ENCODE measurements around the gene CHCHD4. TPM values are rescaled to one million over a fixed set of nuclear protein-coding genes. Genes with fewer than 3 reads are reported as not detected.

The CHCHD4 gene
- total and polyA plus RNA-seq, 8 donors = 3.2 to 8.6 (median 5.3) TPM

GRCh38 chr3:14133876-14134275 lies 9.2 kb upstream of the CHCHD4 start:
- Histone ChIP-seq H3K36me3 (peaks cover 3 to 70% (median 16%) of the 10 kb centered on the region in 3 donors), H3K9me3 (no peaks in the 10 kb centered on the region), H3K4me3 (no peak overlapping the region), H3K27ac (no peak overlapping the region), H3K27me3 (no peaks in the 10 kb centered on the region), H3K4me1 (no peaks in the 10 kb centered on the region)
- ATAC-seq (no peak), FAIRE-seq (no peak), DNase-seq (no peak)
- TF ChIP-seq CTCF (IDR thresholded peaks at IDR 0.05) = no peak
- intact Hi-C loops (cut with DNase I) = no loop called here
- WGBS, 2 donors = 95 to 96% methylated on average over 5 of the region's 5 CpGs

- H3K9me3 ChIP-seq = no peaks in the 10 kb centered on the region
- FAIRE-seq (no peak), ATAC-seq (peak in 1 of 4 donors; percentile 13), DNase-seq (no peak)
- H3K36me3 ChIP-seq = peaks cover 3 to 70% (median 16%) of the 10 kb centered on the region in 3 donors
- WGBS, 2 donors = 87 to 94% methylated on average over 10 of the region's 10 CpGs
- no peak for TF ChIP-seq CTCF (IDR thresholded peaks at IDR 0.05)
- no peak overlapping the region for H3K4me3 ChIP-seq
- H3K4me1 ChIP-seq = no peaks in the 10 kb centered on the region
- no peaks in the 10 kb centered on the region for H3K27me3 ChIP-seq
- H3K27ac ChIP-seq = no peak overlapping the region
- intact Hi-C loops (cut with DNase I) = no loop called here
These were observed 8.6 kb upstream of the CHCHD4 start for GRCh38 chr3:14133188-14133800.

- WGBS, 2 donors = 93 to 96% methylated on average over 6 of the region's 6 CpGs
- H3K27me3 ChIP-seq = no peaks in the 10 kb centered on the region
- no peak overlapping the region for H3K4me3 ChIP-seq
- no peaks in the 10 kb centered on the region for H3K9me3 ChIP-seq
- no peak for DNase-seq
- no peaks in the 10 kb centered on the region for H3K4me1 ChIP-seq
- FAIRE-seq = no peak
- TF ChIP-seq CTCF (IDR thresholded peaks at IDR 0.05) = no peak
- no peak overlapping the region for H3K27ac ChIP-seq
- intact Hi-C loops (cut with DNase I) = no loop called here
- peaks cover 3 to 70% (median 16%) of the 10 kb centered on the region in 3 donors for H3K36me3 ChIP-seq
- ATAC-seq = no peak
These were observed 8.0 kb upstream of the CHCHD4 start for GRCh38 chr3:14132689-14133088.

GRCh38 chr3:14132120-14132519 lies 7.5 kb upstream of the CHCHD4 start:
- peaks cover 3 to 70% (median 16%) of the 10 kb centered on the region in 3 donors for H3K36me3 ChIP-seq
- no peak overlapping the region for H3K27ac ChIP-seq
- DNase-seq = peak in 1 of 6 donors; percentile 66
- H3K4me3 ChIP-seq = no peak overlapping the region
- no peak for FAIRE-seq
- H3K4me1 ChIP-seq = peaks cover 0 to 1% (median under 1%) of the 10 kb centered on the region in 3 donors
- H3K9me3 ChIP-seq = no peaks in the 10 kb centered on the region
- intact Hi-C loops (cut with DNase I) = no loop called here
- TF ChIP-seq CTCF (IDR thresholded peaks at IDR 0.05) = no peak
- 92 to 94% methylated on average over 8 of the region's 8 CpGs for WGBS, 2 donors
- ATAC-seq = no peak
- no peaks in the 10 kb centered on the region for H3K27me3 ChIP-seq

GRCh38 chr3:14131134-14131533 lies 6.5 kb upstream of the CHCHD4 start:
- no peak for TF ChIP-seq CTCF (IDR thresholded peaks at IDR 0.05)
- Histone ChIP-seq H3K27me3 (no peaks in the 10 kb centered on the region), H3K4me1 (peaks cover 3 to 11% (median 11%) of the 10 kb centered on the region in 3 donors), H3K9me3 (no peaks in the 10 kb centered on the region), H3K27ac (no peak overlapping the region), H3K36me3 (peaks cover 3 to 68% (median 16%) of the 10 kb centered on the region in 3 donors), H3K4me3 (no peak overlapping the region)
- FAIRE-seq (no peak), DNase-seq (no peak), ATAC-seq (no peak)
- WGBS, 2 donors = 79 to 82% methylated on average over 5 of the region's 5 CpGs
- intact Hi-C loops (cut with DNase I) = no loop called here
